ENCODE measurements around the gene RNF213.

GRCh38 chr17:80297996-80298560 is 37.4 kb downstream of the RNF213 start:
- TF ChIP-seq CTCF (IDR thresholded peaks at IDR 0.05; ENCODE audit: insufficient read depth, low read length): no peak
- no peak for TF ChIP-seq POLR2AphosphoS5 (IDR thresholded peaks at IDR 0.05; ENCODE audit: low read depth)
- TF ChIP-seq SPI1 (IDR thresholded peaks at IDR 0.05; ENCODE audit: borderline replicate concordance, low read depth): no peak
- TF ChIP-seq, protein P1, sequence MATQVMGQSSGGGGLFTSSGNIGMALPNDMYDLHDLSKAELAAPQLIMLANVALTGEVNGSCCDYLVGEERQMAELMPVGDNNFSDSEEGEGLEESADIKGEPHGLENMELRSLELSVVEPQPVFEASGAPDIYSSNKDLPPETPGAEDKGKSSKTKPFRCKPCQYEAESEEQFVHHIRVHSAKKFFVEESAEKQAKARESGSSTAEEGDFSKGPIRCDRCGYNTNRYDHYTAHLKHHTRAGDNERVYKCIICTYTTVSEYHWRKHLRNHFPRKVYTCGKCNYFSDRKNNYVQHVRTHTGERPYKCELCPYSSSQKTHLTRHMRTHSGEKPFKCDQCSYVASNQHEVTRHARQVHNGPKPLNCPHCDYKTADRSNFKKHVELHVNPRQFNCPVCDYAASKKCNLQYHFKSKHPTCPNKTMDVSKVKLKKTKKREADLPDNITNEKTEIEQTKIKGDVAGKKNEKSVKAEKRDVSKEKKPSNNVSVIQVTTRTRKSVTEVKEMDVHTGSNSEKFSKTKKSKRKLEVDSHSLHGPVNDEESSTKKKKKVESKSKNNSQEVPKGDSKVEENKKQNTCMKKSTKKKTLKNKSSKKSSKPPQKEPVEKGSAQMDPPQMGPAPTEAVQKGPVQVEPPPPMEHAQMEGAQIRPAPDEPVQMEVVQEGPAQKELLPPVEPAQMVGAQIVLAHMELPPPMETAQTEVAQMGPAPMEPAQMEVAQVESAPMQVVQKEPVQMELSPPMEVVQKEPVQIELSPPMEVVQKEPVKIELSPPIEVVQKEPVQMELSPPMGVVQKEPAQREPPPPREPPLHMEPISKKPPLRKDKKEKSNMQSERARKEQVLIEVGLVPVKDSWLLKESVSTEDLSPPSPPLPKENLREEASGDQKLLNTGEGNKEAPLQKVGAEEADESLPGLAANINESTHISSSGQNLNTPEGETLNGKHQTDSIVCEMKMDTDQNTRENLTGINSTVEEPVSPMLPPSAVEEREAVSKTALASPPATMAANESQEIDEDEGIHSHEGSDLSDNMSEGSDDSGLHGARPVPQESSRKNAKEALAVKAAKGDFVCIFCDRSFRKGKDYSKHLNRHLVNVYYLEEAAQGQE (IDR thresholded peaks at IDR 0.05; ENCODE audit: insufficient replicate concordance, low read depth): no peak
- no peak for TF ChIP-seq GABPA (IDR thresholded peaks at IDR 0.05; ENCODE audit: low read depth)
